Hepatocyte (in vitro differentiated cells): ENCODE measurements around the gene C1orf21.

ENCODE experiments used
- EZH2 ChIP-seq: fragments of 200-600 bp; sonication (generic); IDR thresholded peaks from 2 replicates; pipeline ENCODE4 v1.6.1; 2016; ENCODE audit warnings: antibody characterized with exemption, mild to moderate bottlenecking, borderline replicate concordance
- EZH2phosphoT487 ChIP-seq: fragments of 200-600 bp; sonication (generic); IDR thresholded peaks from one replicate; pipeline ENCODE4 v1.6.1; 2018; ENCODE audit warnings: antibody characterized with exemption, mild to moderate bottlenecking, low read depth, moderate library complexity; ENCODE audit not compliant: unreplicated experiment, severe bottlenecking
- TF ChIP-seq, protein P1 (sequence below): fragments of 200-600 bp; sonication (generic); IDR thresholded peaks from 2 replicates; pipeline ENCODE4 v1.5.1; 2016; ENCODE audit warnings: antibody characterized with exemption, mild to moderate bottlenecking; ENCODE audit not compliant: poor library complexity

DNA sequence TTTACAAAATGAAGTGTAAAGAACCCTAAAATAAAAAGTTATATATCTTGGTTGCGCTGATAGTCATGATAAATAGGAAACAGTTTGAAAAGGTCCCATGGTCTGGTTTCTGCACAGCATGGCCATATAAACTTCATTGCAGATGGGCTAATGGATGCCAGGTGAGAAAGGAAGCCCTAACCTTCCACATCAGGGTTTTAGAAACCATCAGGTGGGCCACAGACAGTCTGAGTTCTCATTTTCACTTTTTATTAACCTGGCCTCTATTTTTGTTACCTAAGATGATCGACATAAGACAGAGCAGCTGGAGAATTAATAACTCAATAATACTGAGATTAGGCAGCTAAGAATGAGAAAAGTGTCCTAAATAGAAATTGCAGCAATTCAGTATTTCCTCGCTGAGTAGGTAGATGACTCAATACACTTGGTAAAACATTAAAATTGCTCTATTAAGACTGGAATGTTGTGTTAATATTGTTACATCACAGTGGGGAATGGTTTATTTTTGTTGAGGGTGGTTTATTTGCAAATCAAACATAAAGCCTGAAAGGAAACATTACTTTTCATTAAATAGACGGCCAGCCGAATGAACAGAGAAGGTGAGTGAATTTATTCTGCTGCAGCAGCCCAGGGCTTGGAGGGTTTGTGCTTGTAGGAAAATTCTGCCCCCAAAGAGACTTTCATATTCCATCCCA is 21.1 kb downstream of the C1orf21 start:
- TF ChIP-seq, protein P1, sequence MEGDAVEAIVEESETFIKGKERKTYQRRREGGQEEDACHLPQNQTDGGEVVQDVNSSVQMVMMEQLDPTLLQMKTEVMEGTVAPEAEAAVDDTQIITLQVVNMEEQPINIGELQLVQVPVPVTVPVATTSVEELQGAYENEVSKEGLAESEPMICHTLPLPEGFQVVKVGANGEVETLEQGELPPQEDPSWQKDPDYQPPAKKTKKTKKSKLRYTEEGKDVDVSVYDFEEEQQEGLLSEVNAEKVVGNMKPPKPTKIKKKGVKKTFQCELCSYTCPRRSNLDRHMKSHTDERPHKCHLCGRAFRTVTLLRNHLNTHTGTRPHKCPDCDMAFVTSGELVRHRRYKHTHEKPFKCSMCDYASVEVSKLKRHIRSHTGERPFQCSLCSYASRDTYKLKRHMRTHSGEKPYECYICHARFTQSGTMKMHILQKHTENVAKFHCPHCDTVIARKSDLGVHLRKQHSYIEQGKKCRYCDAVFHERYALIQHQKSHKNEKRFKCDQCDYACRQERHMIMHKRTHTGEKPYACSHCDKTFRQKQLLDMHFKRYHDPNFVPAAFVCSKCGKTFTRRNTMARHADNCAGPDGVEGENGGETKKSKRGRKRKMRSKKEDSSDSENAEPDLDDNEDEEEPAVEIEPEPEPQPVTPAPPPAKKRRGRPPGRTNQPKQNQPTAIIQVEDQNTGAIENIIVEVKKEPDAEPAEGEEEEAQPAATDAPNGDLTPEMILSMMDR: no peak
- TF ChIP-seq EZH2phosphoT487 (no peak), EZH2 (no peak)
